Measurements from ENCODE around the gene NYNRIN.

DNA sequence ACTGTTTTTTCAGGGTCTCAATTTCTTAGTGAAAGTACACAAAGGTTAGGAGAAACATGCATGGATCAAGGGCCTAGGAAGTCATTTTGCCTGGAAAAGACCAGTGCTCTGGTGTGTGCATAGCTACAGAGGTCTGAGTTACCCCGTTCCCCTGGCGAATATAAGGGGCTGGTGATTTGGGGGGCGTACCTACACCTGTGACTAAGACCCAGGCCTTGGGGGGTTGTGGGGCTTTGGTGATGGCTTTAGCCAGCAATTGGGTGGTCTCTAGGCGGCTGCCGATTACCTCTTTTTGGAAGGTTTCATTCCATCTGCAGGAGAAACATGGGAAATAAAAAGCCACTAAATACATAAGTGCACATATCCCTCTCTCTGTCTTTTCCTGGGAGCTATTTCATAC lies 42.7 kb downstream of the NYNRIN start:
- TF ChIP-seq POLR2AphosphoS5 (IDR thresholded peaks at IDR 0.05; ENCODE audit: low read depth, low read length) = no peak
- no peak for TF ChIP-seq POLR2A (IDR thresholded peaks at IDR 0.05; ENCODE audit: low read depth, low read length)
- TF ChIP-seq SPI1 (IDR thresholded peaks at IDR 0.05; ENCODE audit: low read depth, low read length) = no peak
- TF ChIP-seq TAF1 (IDR thresholded peaks at IDR 0.05; ENCODE audit: low read depth, low read length) = no peak

All from GM12891 (cell line).